ENCODE data around the gene FBXO47. TPM values are rescaled to one million over a fixed set of nuclear protein-coding genes. Genes with fewer than 3 reads are reported as not detected.

The FBXO47 gene
- total RNA-seq, 1 donor from 2014 or later = not detected

GRCh38 chr17:38926293-38927070 lies 40.7 kb downstream of the FBXO47 start:
- Mint-ChIP-seq H3K27ac (ENCODE audit: unreplicated experiment) (no peak overlapping the region), H3K4me1 (ENCODE audit: low read depth, unreplicated experiment) (peaks cover 8% of the 10 kb centered on the region), H3K4me3 (ENCODE audit: unreplicated experiment) (no peak overlapping the region), H3K27me3 (ENCODE audit: unreplicated experiment) (no peaks in the 10 kb centered on the region), H3K9me3 (ENCODE audit: unreplicated experiment) (peaks cover 2% of the 10 kb centered on the region), H3K36me3 (ENCODE audit: unreplicated experiment) (no peaks in the 10 kb centered on the region)
- TF ChIP-seq, protein P1, sequence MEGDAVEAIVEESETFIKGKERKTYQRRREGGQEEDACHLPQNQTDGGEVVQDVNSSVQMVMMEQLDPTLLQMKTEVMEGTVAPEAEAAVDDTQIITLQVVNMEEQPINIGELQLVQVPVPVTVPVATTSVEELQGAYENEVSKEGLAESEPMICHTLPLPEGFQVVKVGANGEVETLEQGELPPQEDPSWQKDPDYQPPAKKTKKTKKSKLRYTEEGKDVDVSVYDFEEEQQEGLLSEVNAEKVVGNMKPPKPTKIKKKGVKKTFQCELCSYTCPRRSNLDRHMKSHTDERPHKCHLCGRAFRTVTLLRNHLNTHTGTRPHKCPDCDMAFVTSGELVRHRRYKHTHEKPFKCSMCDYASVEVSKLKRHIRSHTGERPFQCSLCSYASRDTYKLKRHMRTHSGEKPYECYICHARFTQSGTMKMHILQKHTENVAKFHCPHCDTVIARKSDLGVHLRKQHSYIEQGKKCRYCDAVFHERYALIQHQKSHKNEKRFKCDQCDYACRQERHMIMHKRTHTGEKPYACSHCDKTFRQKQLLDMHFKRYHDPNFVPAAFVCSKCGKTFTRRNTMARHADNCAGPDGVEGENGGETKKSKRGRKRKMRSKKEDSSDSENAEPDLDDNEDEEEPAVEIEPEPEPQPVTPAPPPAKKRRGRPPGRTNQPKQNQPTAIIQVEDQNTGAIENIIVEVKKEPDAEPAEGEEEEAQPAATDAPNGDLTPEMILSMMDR (IDR thresholded peaks at IDR 0.05; ENCODE audit: partially characterized antibody, unreplicated experiment) = no peak
- no peak for DNase-seq

DNA sequence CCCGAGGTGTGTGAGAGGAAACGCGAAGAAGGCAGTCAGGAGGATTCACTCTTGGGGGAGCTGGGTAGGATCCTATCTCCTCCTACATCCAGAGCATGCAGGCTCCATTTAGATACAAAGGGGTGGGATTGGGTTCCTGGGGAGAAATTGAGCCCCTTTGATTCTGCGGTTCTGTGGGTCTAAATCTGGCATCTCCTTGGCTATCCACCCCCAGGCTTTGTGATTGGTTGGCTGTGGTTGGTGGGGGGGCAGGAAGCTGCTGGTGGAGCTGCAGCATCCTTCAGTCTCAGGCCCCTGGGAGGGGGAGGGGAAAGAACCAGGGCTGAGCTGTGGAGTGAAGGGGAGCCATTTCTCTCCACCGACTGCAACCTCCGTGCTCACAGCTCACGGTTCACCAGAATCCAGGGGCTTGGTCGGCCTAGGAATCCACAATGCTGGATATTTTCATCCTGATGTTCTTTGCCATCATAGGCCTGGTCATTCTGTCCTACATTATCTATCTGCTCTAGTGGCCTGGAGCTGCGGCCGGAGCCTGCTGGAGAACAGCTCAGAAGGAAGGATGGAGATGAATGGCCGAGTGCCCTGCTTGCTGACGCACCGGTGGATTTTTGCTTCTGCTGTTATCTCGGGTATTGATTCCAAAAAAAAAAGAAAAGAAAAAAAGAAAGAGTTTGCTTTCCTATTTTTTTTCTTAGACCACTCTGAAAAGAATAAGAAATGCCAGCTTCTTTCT lies 41.8 kb downstream of the FBXO47 start, which contains the start of gene LASP1NB:
Gene LASP1NB, plus strand, starts transcription at position 352 of the 733 bp plus-strand sequence.
- peak within 1 kb of the TSS; percentile 13 for H3K4me3 Mint-ChIP-seq (ENCODE audit: unreplicated experiment)
- TF ChIP-seq, protein P1 (IDR thresholded peaks at IDR 0.05; ENCODE audit: partially characterized antibody, unreplicated experiment) = no peak
- H3K4me1 Mint-ChIP-seq (ENCODE audit: low read depth, unreplicated experiment) = peaks cover 15% of the 10 kb centered on the region
- H3K9me3 Mint-ChIP-seq (ENCODE audit: unreplicated experiment) = peaks cover 3% of the 10 kb centered on the region
- peak within 1 kb of the TSS; percentile 53 for H3K27ac Mint-ChIP-seq (ENCODE audit: unreplicated experiment)
- H3K36me3 Mint-ChIP-seq (ENCODE audit: unreplicated experiment) = no peaks in the 10 kb centered on the region
- peak; percentile 52 for DNase-seq
- H3K27me3 Mint-ChIP-seq (ENCODE audit: unreplicated experiment) = peaks cover under 1% of the 10 kb centered on the region

GRCh38 chr17:38922538-38923297 lies 44.5 kb downstream of the FBXO47 start:
- Mint-ChIP-seq H3K27me3 (ENCODE audit: unreplicated experiment) (peaks cover 4% of the 10 kb centered on the region), H3K4me3 (ENCODE audit: unreplicated experiment) (no peak overlapping the region), H3K9me3 (ENCODE audit: unreplicated experiment) (peaks cover 4% of the 10 kb centered on the region), H3K27ac (ENCODE audit: unreplicated experiment) (no peak overlapping the region), H3K36me3 (ENCODE audit: unreplicated experiment) (no peaks in the 10 kb centered on the region), H3K4me1 (ENCODE audit: low read depth, unreplicated experiment) (peaks cover 15% of the 10 kb centered on the region)
- no peak for DNase-seq
- TF ChIP-seq, protein P1 (IDR thresholded peaks at IDR 0.05; ENCODE audit: partially characterized antibody, unreplicated experiment) = no peak

GRCh38 chr17:38921756-38922411 lies 45.3 kb downstream of the FBXO47 start:
- Mint-ChIP-seq H3K36me3 (ENCODE audit: unreplicated experiment) (no peaks in the 10 kb centered on the region), H3K27ac (ENCODE audit: unreplicated experiment) (no peak overlapping the region), H3K4me1 (ENCODE audit: low read depth, unreplicated experiment) (peaks cover 15% of the 10 kb centered on the region), H3K27me3 (ENCODE audit: unreplicated experiment) (peaks cover 4% of the 10 kb centered on the region), H3K4me3 (ENCODE audit: unreplicated experiment) (no peak overlapping the region), H3K9me3 (ENCODE audit: unreplicated experiment) (peaks cover 6% of the 10 kb centered on the region)
- TF ChIP-seq, protein P1 (IDR thresholded peaks at IDR 0.05; ENCODE audit: partially characterized antibody, unreplicated experiment) = no peak
- DNase-seq = no peak
